WI38 (cell line): ENCODE data around the gene SESTD1.
"Not testable (repeated sequence)": the region's sequence is repeated elsewhere in the genome, so short reads cannot be mapped to it uniquely, and the experiment has no call there.

Experiments
- H3K4me3 ChIP-seq: 2 replicates; pipeline ENCODE4 v1.5.1; 2011; ENCODE audit warnings: low read depth, mild to moderate bottlenecking, control low read depth, low read length
- CTCF ChIP-seq: IDR thresholded peaks from 2 replicates; pipeline ENCODE4 v1.5.1; 2012; ENCODE audit warnings: low read depth, mild to moderate bottlenecking, control low read depth, low read length

SESTD1 gene

GRCh38 chr2:179072527-179072926 lies 192.1 kb downstream of the SESTD1 start:
- TF ChIP-seq CTCF = no peak
- no peak overlapping the region for H3K4me3 ChIP-seq

- no peak overlapping the region for H3K4me3 ChIP-seq
- no peak for TF ChIP-seq CTCF
Observed at GRCh38 chr2:179071810-179072355, 192.7 kb downstream of the SESTD1 start.

GRCh38 chr2:179070895-179071294 lies 193.7 kb downstream of the SESTD1 start:
- no peak overlapping the region for H3K4me3 ChIP-seq
- TF ChIP-seq CTCF = no peak

GRCh38 chr2:179069685-179070084 lies 194.9 kb downstream of the SESTD1 start:
- TF ChIP-seq CTCF = no peak
- H3K4me3 ChIP-seq = no peak overlapping the region

GRCh38 chr2:179068991-179069643 lies 195.5 kb downstream of the SESTD1 start:
- TF ChIP-seq CTCF = no peak
- H3K4me3 ChIP-seq = no peak overlapping the region

GRCh38 chr2:179059026-179059700 lies 205.5 kb downstream of the SESTD1 start:
- H3K4me3 ChIP-seq = no peak overlapping the region
- no peak for TF ChIP-seq CTCF

- no peak for TF ChIP-seq CTCF
- H3K4me3 ChIP-seq = no peak overlapping the region
Observed at GRCh38 chr2:179057737-179058136, 206.9 kb downstream of the SESTD1 start.

GRCh38 chr2:179053568-179053967 lies 211.1 kb downstream of the SESTD1 start:
- not testable (repeated sequence) for H3K4me3 ChIP-seq
